Epidermal melanocyte (primary cell): ENCODE measurements around the gene MAST4.

Experiments used
- DNase-seq: peaks from one replicate; pipeline ENCODE4 v3.0.0; 2011; ENCODE audit warnings: low spot score; ENCODE audit not compliant: insufficient read length

The MAST4 gene

GRCh38 chr5:66603881-66604280 lies 7.7 kb downstream of the MAST4 start:
- DNase-seq: no peak

- DNase-seq: no peak
Observed at GRCh38 chr5:66606713-66607112, 10.5 kb downstream of the MAST4 start.

GRCh38 chr5:66608501-66608900 lies 12.3 kb downstream of the MAST4 start:
- no peak for DNase-seq

- DNase-seq: no peak
Observed at GRCh38 chr5:66609615-66610014, 13.4 kb downstream of the MAST4 start.

GRCh38 chr5:66612226-66612625 lies 16.0 kb downstream of the MAST4 start:
- DNase-seq: no peak

- DNase-seq: no peak
Observed at GRCh38 chr5:66615136-66615535, 18.9 kb downstream of the MAST4 start.

GRCh38 chr5:66615894-66616293 lies 19.7 kb downstream of the MAST4 start:
- no peak for DNase-seq

GRCh38 chr5:66616520-66617225 lies 20.5 kb downstream of the MAST4 start:
- DNase-seq: no peak

- DNase-seq: no peak
Observed at GRCh38 chr5:66617226-66617861, 21.2 kb downstream of the MAST4 start.

- no peak for DNase-seq
Observed at GRCh38 chr5:66617991-66618768, 22.0 kb downstream of the MAST4 start.

GRCh38 chr5:66620711-66621110 lies 24.5 kb downstream of the MAST4 start:
- DNase-seq: no peak

- no peak for DNase-seq
Observed at GRCh38 chr5:66621146-66621545, 25.0 kb downstream of the MAST4 start.

GRCh38 chr5:66621736-66622135 lies 25.5 kb downstream of the MAST4 start:
- DNase-seq: no peak

- DNase-seq: no peak
Observed at GRCh38 chr5:66628561-66628960, 32.4 kb downstream of the MAST4 start.

- DNase-seq: no peak
Observed at GRCh38 chr5:66629446-66629845, 33.3 kb downstream of the MAST4 start.

GRCh38 chr5:66633754-66634153 lies 37.6 kb downstream of the MAST4 start:
- DNase-seq: no peak

GRCh38 chr5:66634601-66635000 lies 38.4 kb downstream of the MAST4 start:
- no peak for DNase-seq

- no peak for DNase-seq
Observed at GRCh38 chr5:66637994-66638393, 41.8 kb downstream of the MAST4 start.

- DNase-seq: no peak
Observed at GRCh38 chr5:66639037-66639436, 42.8 kb downstream of the MAST4 start.

GRCh38 chr5:66642538-66642937 lies 46.3 kb downstream of the MAST4 start:
- no peak for DNase-seq

GRCh38 chr5:66643387-66643786 lies 47.2 kb downstream of the MAST4 start:
- no peak for DNase-seq

GRCh38 chr5:66644111-66644510 lies 47.9 kb downstream of the MAST4 start:
- no peak for DNase-seq
